Suprapubic skin (tissue), 4 donors: Measurements from ENCODE around the gene CRACR2B.

ENCODE experiments used
- CTCF ChIP-seq, 2 donors: fragments of 200-600 bp in 1 of 2; fragments of 450-650 bp in 1 of 2; sonication (generic) in 1 of 2; IDR thresholded peaks; one replicate each; pipeline ENCODE4 v1.5.1; 2016 to 2019; ENCODE audit warnings: antibody characterized with exemption in 2 of 2, mild to moderate bottlenecking in 1 of 2, moderate library complexity in 1 of 2
- EP300 ChIP-seq: sonication (generic); formaldehyde crosslinking; IDR thresholded peaks from one replicate; pipeline ENCODE4 v1.6.1; 2017; ENCODE audit warnings: antibody characterized with exemption
- POLR2A ChIP-seq, 2 donors: fragments of 450-650 bp; IDR thresholded peaks; one replicate each; pipeline ENCODE4 v1.6.1; 2017; ENCODE audit warnings: antibody characterized with exemption in 2 of 2, mild to moderate bottlenecking in 2 of 2, moderate library complexity in 2 of 2
- POLR2AphosphoS5 ChIP-seq, 3 donors: sonication (generic); formaldehyde crosslinking; IDR thresholded peaks; one replicate each; pipeline ENCODE4 v1.6.1; 2017; ENCODE audit warnings: antibody characterized with exemption in 3 of 3

- TF ChIP-seq POLR2A (IDR thresholded peaks at IDR 0.05), result no peak
- no peak for TF ChIP-seq CTCF (IDR thresholded peaks at IDR 0.05)
- TF ChIP-seq EP300, result no peak
- no peak for TF ChIP-seq POLR2AphosphoS5 (IDR thresholded peaks at IDR 0.05)
These were observed 6.0 kb upstream of the CRACR2B start for GRCh38 chr11:821512-822371.
